Coronary artery (tissue), 2 donors: ENCODE results near the gene EFNB1.

Experiments
- DNase-seq: peaks from one replicate; pipeline ENCODE4 v3.0.0-alpha.2; 2017; ENCODE audit warnings: low spot score
- H3K27ac ChIP-seq, 2 donors: fragments of 200-600 bp; sonication (generic); one replicate each; pipeline ENCODE4 v1.5.1; 2016 to 2019
- H3K4me3 ChIP-seq: fragments of 200-600 bp; sonication (generic); 2 replicates; pipeline ENCODE4 v1.5.1; 2016; ENCODE audit warnings: mild to moderate bottlenecking, moderate library complexity
- CTCF ChIP-seq: fragments of 200-600 bp; sonication (generic); IDR thresholded peaks from one replicate; pipeline ENCODE4 v1.5.1; 2019; ENCODE audit warnings: antibody characterized with exemption

Gene EFNB1

GRCh38 chrX:68865926-68866325, 37.1 kb downstream of the EFNB1 start:
- Histone ChIP-seq H3K4me3 (no peak overlapping the region), H3K27ac (no peak overlapping the region)
- no peak for TF ChIP-seq CTCF
- DNase-seq: no peak

- TF ChIP-seq CTCF: no peak
- no peak overlapping the region for H3K27ac ChIP-seq
- no peak for DNase-seq
- no peak overlapping the region for H3K4me3 ChIP-seq
Measured at GRCh38 chrX:68867458-68868112, 38.8 kb downstream of the EFNB1 start.

- no peak for DNase-seq
- H3K4me3 ChIP-seq: no peak overlapping the region
- no peak for TF ChIP-seq CTCF
- no peak overlapping the region for H3K27ac ChIP-seq
Measured at GRCh38 chrX:68868316-68868715, 39.5 kb downstream of the EFNB1 start.

GRCh38 chrX:68868902-68869800, 40.3 kb downstream of the EFNB1 start:
- no peak for DNase-seq
- no peak for TF ChIP-seq CTCF
- Histone ChIP-seq H3K27ac (no peak overlapping the region), H3K4me3 (no peak overlapping the region)

GRCh38 chrX:68870357-68870756, 41.5 kb downstream of the EFNB1 start:
- TF ChIP-seq CTCF: no peak
- DNase-seq: no peak
- no peak overlapping the region for H3K4me3 ChIP-seq
- no peak overlapping the region for H3K27ac ChIP-seq

- TF ChIP-seq CTCF: no peak
- Histone ChIP-seq H3K4me3 (no peak overlapping the region), H3K27ac (no peak overlapping the region)
- DNase-seq: no peak
Measured at GRCh38 chrX:68872171-68872570, 43.4 kb downstream of the EFNB1 start.

- TF ChIP-seq CTCF: no peak
- H3K27ac ChIP-seq: no peak overlapping the region
- no peak overlapping the region for H3K4me3 ChIP-seq
- no peak for DNase-seq
Measured at GRCh38 chrX:68874076-68874475, 45.3 kb downstream of the EFNB1 start.
